MV-4-11 (cell line): ENCODE results near the gene CARS1.
A peak's percentile ranks its signal among the peaks of the same experiment; 100 is the strongest.
"Not testable (repeated sequence)": the region's sequence is repeated elsewhere in the genome, so short reads cannot be mapped to it uniquely, and the experiment has no call there.

Source experiments
- DNase-seq: peaks from one replicate; lab custom pipeline; 2025; lab: John Stamatoyannopoulos, UW

Gene CARS1

GRCh38 chr11:3089236-3090061 lies 32.2 kb upstream of the CARS1 start:
- DNase-seq: no peak

- DNase-seq: no peak
Measured at GRCh38 chr11:3088806-3089205, 31.6 kb upstream of the CARS1 start.

GRCh38 chr11:3087821-3088800 lies 30.9 kb upstream of the CARS1 start:
- no peak for DNase-seq

GRCh38 chr11:3087373-3087772 lies 30.1 kb upstream of the CARS1 start:
- DNase-seq: no peak

GRCh38 chr11:3086671-3087150 lies 29.5 kb upstream of the CARS1 start:
- DNase-seq: no peak

GRCh38 chr11:3086114-3086513 lies 28.9 kb upstream of the CARS1 start:
- DNase-seq: no peak

GRCh38 chr11:3085052-3085451 lies 27.8 kb upstream of the CARS1 start:
- DNase-seq: peak; percentile 22

GRCh38 chr11:3083321-3083720 lies 26.1 kb upstream of the CARS1 start:
- no peak for DNase-seq

- DNase-seq: no peak
Measured at GRCh38 chr11:3081386-3081751, 24.1 kb upstream of the CARS1 start.

GRCh38 chr11:3080733-3081385 lies 23.6 kb upstream of the CARS1 start:
- DNase-seq: no peak

- no peak for DNase-seq
Measured at GRCh38 chr11:3080104-3080503, 22.9 kb upstream of the CARS1 start.

- no peak for DNase-seq
Measured at GRCh38 chr11:3077846-3078440, 20.7 kb upstream of the CARS1 start.

- DNase-seq: no peak
Measured at GRCh38 chr11:3077189-3077836, 20.1 kb upstream of the CARS1 start.

GRCh38 chr11:3074912-3075589 lies 17.8 kb upstream of the CARS1 start:
- no peak for DNase-seq

GRCh38 chr11:3073029-3073435 lies 15.8 kb upstream of the CARS1 start:
- no peak for DNase-seq

GRCh38 chr11:3069425-3069824 lies 12.2 kb upstream of the CARS1 start:
- no peak for DNase-seq

- not testable (repeated sequence) for DNase-seq
Measured at GRCh38 chr11:3066308-3066707, 9.1 kb upstream of the CARS1 start.

- not testable (repeated sequence) for DNase-seq
Measured at GRCh38 chr11:3064709-3065108, 7.5 kb upstream of the CARS1 start.

- not testable (repeated sequence) for DNase-seq
Measured at GRCh38 chr11:3063876-3064275, 6.7 kb upstream of the CARS1 start.

GRCh38 chr11:3063432-3063831 lies 6.2 kb upstream of the CARS1 start:
- DNase-seq: not testable (repeated sequence)
